HCT116 (cell line): ENCODE measurements around the gene C10orf90.

ENCODE experiments used
- EZH2phosphoT487 ChIP-seq: fragments of 200-600 bp; IDR thresholded peaks from 2 replicates; pipeline ENCODE4 v1.6.1; 2018; ENCODE audit warnings: antibody characterized with exemption, borderline replicate concordance
- TF ChIP-seq, protein P1 (sequence below), 3 experiments: fragments of 200-600 bp in 1 of 3; sonication (generic) in 1 of 3; IDR thresholded peaks in 2 of 3; conservative IDR thresholded peaks in 1 of 3; 2 replicates each; pipeline ENCODE4 v1.5.1; 2012 to 2017; ENCODE audit warnings: low read depth in 2 of 3, low read length in 2 of 3, antibody characterized with exemption in 1 of 3, borderline replicate concordance in 1 of 3, control low read depth in 1 of 3, mild to moderate bottlenecking in 1 of 3, mixed read lengths in 1 of 3, mixed run types in 1 of 3, moderate library complexity in 1 of 3; ENCODE audit not compliant: insufficient read depth in 1 of 3

DNA sequence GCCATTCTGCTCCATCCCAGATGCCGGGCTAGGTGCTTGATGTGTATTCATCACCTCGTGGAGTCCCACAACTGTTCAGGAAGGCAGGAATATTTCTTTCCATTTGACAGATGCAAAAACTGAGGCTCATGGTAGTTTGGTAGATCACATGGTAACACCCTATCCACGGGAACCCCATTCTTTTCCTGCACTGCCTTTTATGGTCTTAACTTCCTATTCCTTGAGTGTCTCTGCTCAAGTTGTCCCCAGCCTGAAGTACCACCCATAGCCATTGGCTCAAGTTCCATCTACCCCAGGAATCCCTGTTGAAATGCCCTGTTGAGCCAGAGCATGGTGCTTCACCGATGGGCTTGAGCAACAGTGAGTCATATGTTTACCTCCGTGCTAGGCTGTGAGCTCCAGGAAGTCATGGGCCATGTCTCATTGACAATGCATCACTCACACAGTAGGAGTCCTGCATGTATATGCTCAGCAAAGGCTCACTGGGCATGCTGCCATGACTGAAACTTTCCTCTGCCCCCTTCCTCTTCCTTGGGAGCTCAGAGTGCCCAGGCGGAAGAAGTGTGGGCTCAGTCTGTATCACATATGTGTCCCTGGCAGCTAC, 210.5 kb downstream of the C10orf90 start:
- TF ChIP-seq, protein P1, sequence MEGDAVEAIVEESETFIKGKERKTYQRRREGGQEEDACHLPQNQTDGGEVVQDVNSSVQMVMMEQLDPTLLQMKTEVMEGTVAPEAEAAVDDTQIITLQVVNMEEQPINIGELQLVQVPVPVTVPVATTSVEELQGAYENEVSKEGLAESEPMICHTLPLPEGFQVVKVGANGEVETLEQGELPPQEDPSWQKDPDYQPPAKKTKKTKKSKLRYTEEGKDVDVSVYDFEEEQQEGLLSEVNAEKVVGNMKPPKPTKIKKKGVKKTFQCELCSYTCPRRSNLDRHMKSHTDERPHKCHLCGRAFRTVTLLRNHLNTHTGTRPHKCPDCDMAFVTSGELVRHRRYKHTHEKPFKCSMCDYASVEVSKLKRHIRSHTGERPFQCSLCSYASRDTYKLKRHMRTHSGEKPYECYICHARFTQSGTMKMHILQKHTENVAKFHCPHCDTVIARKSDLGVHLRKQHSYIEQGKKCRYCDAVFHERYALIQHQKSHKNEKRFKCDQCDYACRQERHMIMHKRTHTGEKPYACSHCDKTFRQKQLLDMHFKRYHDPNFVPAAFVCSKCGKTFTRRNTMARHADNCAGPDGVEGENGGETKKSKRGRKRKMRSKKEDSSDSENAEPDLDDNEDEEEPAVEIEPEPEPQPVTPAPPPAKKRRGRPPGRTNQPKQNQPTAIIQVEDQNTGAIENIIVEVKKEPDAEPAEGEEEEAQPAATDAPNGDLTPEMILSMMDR (IDR thresholded peaks at IDR 0.05 in 2 of 3, conservative IDR thresholded peaks at IDR 0.05 in 1 of 3; ENCODE audit: borderline replicate concordance in 1 of 3, insufficient read depth in 1 of 3, low read depth in 2 of 3, low read length in 2 of 3): no peak
- TF ChIP-seq EZH2phosphoT487: no peak
